WTC11 (cell line): ENCODE measurements around the gene ST6GALNAC2.

ENCODE experiments used
- CTCF ChIP-seq: fragments of 200-600 bp; IDR thresholded peaks from 2 replicates; pipeline ENCODE4 v1.8.0; 2022; ENCODE audit warnings: antibody characterized with exemption
- EMX1 ChIP-seq: fragments of 250-450 bp; sonication (Bioruptor Pico); IDR thresholded peaks from 2 replicates; pipeline ENCODE4 v1.8.0; 2021; ENCODE audit warnings: mild to moderate bottlenecking
- ETV6 ChIP-seq: sonication (generic); formaldehyde crosslinking; IDR thresholded peaks from 2 replicates; pipeline ENCODE4 v1.8.1; 2022; ENCODE audit warnings: mild to moderate bottlenecking, missing genetic modification reagents
- HMGXB4 ChIP-seq: sonication (generic); formaldehyde crosslinking; IDR thresholded peaks from 2 replicates; pipeline ENCODE4 v1.8.1; 2023; ENCODE audit warnings: mild to moderate bottlenecking, moderate library complexity, missing genetic modification reagents
- KAT7 ChIP-seq: sonication (generic); formaldehyde crosslinking; IDR thresholded peaks from 2 replicates; pipeline ENCODE4 v1.8.1; 2023; ENCODE audit warnings: missing genetic modification reagents, mild to moderate bottlenecking, borderline replicate concordance
- MXD4 ChIP-seq: fragments of 250-450 bp; sonication (Bioruptor Pico); IDR thresholded peaks from 2 replicates; pipeline ENCODE4 v1.8.0; 2021; ENCODE audit warnings: mild to moderate bottlenecking, moderate library complexity, borderline replicate concordance
- NR2C2 ChIP-seq: sonication (generic); formaldehyde crosslinking; IDR thresholded peaks from 2 replicates; pipeline ENCODE4 v1.8.0; 2022; ENCODE audit warnings: mild to moderate bottlenecking, missing genetic modification reagents
- ZNF281 ChIP-seq: sonication (generic); formaldehyde crosslinking; IDR thresholded peaks from 2 replicates; pipeline ENCODE4 v1.8.0; 2023; ENCODE audit warnings: mild to moderate bottlenecking, missing genetic modification reagents

GRCh38 chr17:76577876-76578275, 7.8 kb downstream of the ST6GALNAC2 start:
- no peak for TF ChIP-seq CTCF
- TF ChIP-seq KAT7 (CRISPR knock-in tag): no peak
- no peak for TF ChIP-seq ETV6
- TF ChIP-seq EMX1 (CRISPR knock-in tag): no peak
- no peak for TF ChIP-seq MXD4 (CRISPR knock-in tag)
- TF ChIP-seq NR2C2 (CRISPR knock-in tag): no peak
- no peak for TF ChIP-seq HMGXB4 (CRISPR knock-in tag)
- TF ChIP-seq ZNF281: no peak
